Measurements from ENCODE around the gene NPC1L1. TPM values are rescaled to one million over a fixed set of nuclear protein-coding genes. Genes with fewer than 3 reads are reported as not detected.

NPC1L1 gene
- total and polyA plus RNA-seq, 2 of the 13 experiments (the other 11 are each of a cell fraction or from before 2014, with no cell fraction given), result 4.8 to 14.5 TPM

DNA sequence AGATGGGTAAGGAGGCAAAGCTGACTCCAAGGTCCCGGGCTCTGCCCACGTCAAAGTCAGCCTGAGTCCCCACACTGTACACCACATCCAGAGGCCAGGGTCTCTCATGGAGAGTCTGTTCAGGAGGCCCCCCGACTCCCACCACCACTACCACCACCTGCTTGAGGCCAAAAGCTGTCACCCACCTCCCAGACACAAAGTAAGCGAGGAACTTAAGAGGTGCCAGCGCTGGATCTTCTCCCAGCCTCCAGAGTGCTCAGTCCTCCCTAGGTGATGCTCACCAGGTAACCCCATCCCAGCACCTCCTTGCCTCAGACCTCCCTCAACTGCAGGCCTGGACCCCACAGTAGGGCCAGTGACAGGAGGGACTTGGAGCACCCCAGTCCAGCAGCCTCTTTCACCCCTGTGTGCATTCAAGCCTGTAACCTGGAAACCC, 520 bp downstream of the NPC1L1 start:
- intact Hi-C loops (cut with micrococcal nuclease; ENCODE audit: unreplicated experiment), result loop anchor here (5.0 kb wide), 1 partner anchor 48 kb away; the partner anchor contains the start of gene NUDCD3
- POLR2A ChIA-PET, result interaction anchor here (1.3 to 4.1 kb wide), 2 partner anchors 22 to 24 kb away, joined by 3 to 25 read pairs; no protein-coding TSS in a partner anchor
- DNase-seq (ENCODE audit: low spot score) (no peak), FAIRE-seq (no peak), ATAC-seq (no peak)
- peak overlapping the region; percentile 57 to 79 (median 63) for H3K4me3 ChIP-seq (replicated peaks in 1 of 3; ENCODE audit: insufficient read depth in 1 of 3, low read depth in 2 of 3, low read length in 3 of 3)
- H3K79me2 ChIP-seq (ENCODE audit: insufficient read depth, low read length), result peaks cover 52% of the 10 kb centered on the region
- 29% methylated on average over 4 of the region's 5 CpGs for WGBS (ENCODE audit: low lambda C conversion rate)
- TSS peak; percentile 67 for BruUV-seq (replicated peaks)
- no peaks in the 10 kb centered on the region for H3K27me3 ChIP-seq (ENCODE audit: control insufficient read depth in 1 of 2, insufficient read depth in 2 of 2, low read length in 2 of 2)
- peak overlapping the region; percentile 94 for H3K27ac ChIP-seq (ENCODE audit: extremely low read length, insufficient read depth, low read length)
- H3K36me3 ChIP-seq (replicated peaks in 1 of 2; ENCODE audit: control insufficient read depth in 1 of 2, insufficient read depth in 2 of 2, low read length in 2 of 2), result peaks cover 0 to 9% of the 10 kb centered on the region in 2 experiments; a peak in 1 of 5 replicates
- H3K9ac ChIP-seq (ENCODE audit: insufficient read depth, low read depth, low read length), result peak overlapping the region; percentile 90
- peaks cover 12% of the 10 kb centered on the region; the same call in 1 of the 2 replicates for H4K20me1 ChIP-seq (ENCODE audit: insufficient read depth, low read length)
- H3K4me1 ChIP-seq (ENCODE audit: insufficient read depth, low read length), result peaks cover 89% of the 10 kb centered on the region
- no peaks in the 10 kb centered on the region for H3K9me3 ChIP-seq (ENCODE audit: low read length)
- H3K4me2 ChIP-seq (ENCODE audit: low read depth, low read length), result peak overlapping the region; percentile 98
- CTCF ChIA-PET (ENCODE audit: low intra/inter-chr PET ratio, low total read pairs), result no interaction called here
- no peak overlapping the region for H2AFZ ChIP-seq (ENCODE audit: low read length)
- in situ Hi-C loops (cut with HindIII; ENCODE audit: extremely low pct_ligation_motif_present, low pct_unique_long_range_greater_than_20kb), result no loop called here
- TF ChIP-seq CAMTA2 (CRISPR knock-in tag; IDR thresholded peaks at IDR 0.05; ENCODE audit: borderline replicate concordance) (peak; percentile 55; the same call in 1 of the 2 replicates), CBFB (CRISPR knock-in tag; IDR thresholded peaks at IDR 0.05) (no peak), EED (CRISPR knock-in tag; IDR thresholded peaks at IDR 0.05) (0 out of 2 replicates have a peak, but pooled peaks have one; percentile 54), ZNF747 (CRISPR knock-in tag; IDR thresholded peaks at IDR 0.05; ENCODE audit: borderline replicate concordance) (peak; percentile 81; the same call in 1 of the 2 replicates), ZNF138 (CRISPR knock-in tag; IDR thresholded peaks at IDR 0.05; ENCODE audit: low read depth) (0 out of 2 replicates have a peak, but pooled peaks have one; percentile 52), CENPT (CRISPR knock-in tag; IDR thresholded peaks at IDR 0.05; ENCODE audit: low read depth) (no peak), SALL1 (CRISPR knock-in tag; IDR thresholded peaks at IDR 0.05) (no peak), ZNF484 (CRISPR knock-in tag; IDR thresholded peaks at IDR 0.05; ENCODE audit: borderline replicate concordance, low read depth) (no peak), CC2D1A (CRISPR knock-in tag; IDR thresholded peaks at IDR 0.05) (0 out of 2 replicates have a peak, but pooled peaks have one; percentile 9), ZNF317 (CRISPR knock-in tag; IDR thresholded peaks at IDR 0.05) (peak; percentile 11; the same call in 1 of the 2 replicates), HOXA7 (CRISPR knock-in tag; IDR thresholded peaks at IDR 0.05) (no peak), ZNF280D (CRISPR knock-in tag; IDR thresholded peaks at IDR 0.05) (0 out of 2 replicates have a peak, but pooled peaks have one; percentile 24), XBP1 (CRISPR knock-in tag; IDR thresholded peaks at IDR 0.05) (no peak), ZNF776 (CRISPR knock-in tag; IDR thresholded peaks at IDR 0.05) (0 out of 2 replicates have a peak, but pooled peaks have one; percentile 1), ZSCAN31 (CRISPR knock-in tag; IDR thresholded peaks at IDR 0.05; ENCODE audit: low read depth) (peak; percentile 49; the same call in 1 of the 2 replicates)
- TF ChIP-seq, protein P1, sequence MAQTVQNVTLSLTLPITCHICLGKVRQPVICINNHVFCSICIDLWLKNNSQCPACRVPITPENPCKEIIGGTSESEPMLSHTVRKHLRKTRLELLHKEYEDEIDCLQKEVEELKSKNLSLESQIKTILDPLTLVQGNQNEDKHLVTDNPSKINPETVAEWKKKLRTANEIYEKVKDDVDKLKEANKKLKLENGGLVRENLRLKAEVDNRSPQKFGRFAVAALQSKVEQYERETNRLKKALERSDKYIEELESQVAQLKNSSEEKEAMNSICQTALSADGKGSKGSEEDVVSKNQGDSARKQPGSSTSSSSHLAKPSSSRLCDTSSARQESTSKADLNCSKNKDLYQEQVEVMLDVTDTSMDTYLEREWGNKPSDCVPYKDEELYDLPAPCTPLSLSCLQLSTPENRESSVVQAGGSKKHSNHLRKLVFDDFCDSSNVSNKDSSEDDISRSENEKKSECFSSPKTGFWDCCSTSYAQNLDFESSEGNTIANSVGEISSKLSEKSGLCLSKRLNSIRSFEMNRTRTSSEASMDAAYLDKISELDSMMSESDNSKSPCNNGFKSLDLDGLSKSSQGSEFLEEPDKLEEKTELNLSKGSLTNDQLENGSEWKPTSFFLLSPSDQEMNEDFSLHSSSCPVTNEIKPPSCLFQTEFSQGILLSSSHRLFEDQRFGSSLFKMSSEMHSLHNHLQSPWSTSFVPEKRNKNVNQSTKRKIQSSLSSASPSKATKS (CRISPR knock-in tag; IDR thresholded peaks at IDR 0.05), result no peak
- TF ChIP-seq, protein P2, sequence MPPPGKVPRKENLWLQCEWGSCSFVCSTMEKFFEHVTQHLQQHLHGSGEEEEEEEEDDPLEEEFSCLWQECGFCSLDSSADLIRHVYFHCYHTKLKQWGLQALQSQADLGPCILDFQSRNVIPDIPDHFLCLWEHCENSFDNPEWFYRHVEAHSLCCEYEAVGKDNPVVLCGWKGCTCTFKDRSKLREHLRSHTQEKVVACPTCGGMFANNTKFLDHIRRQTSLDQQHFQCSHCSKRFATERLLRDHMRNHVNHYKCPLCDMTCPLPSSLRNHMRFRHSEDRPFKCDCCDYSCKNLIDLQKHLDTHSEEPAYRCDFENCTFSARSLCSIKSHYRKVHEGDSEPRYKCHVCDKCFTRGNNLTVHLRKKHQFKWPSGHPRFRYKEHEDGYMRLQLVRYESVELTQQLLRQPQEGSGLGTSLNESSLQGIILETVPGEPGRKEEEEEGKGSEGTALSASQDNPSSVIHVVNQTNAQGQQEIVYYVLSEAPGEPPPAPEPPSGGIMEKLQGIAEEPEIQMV (CRISPR knock-in tag; IDR thresholded peaks at IDR 0.05; ENCODE audit: low read depth), result no peak

Data from HepG2 (cell line).